GM21515 (cell line): ENCODE results near the gene R3HDM2.
"Not testable (repeated sequence)": the region's sequence is repeated elsewhere in the genome, so short reads cannot be mapped to it uniquely, and the experiment has no call there.

Source experiments
- ATAC-seq: cut with Tn5 transposase; IDR thresholded peaks from one replicate; pipeline ENCODE4 v1.9.1; 2021; ENCODE audit not compliant: unreplicated experiment

The R3HDM2 gene

DNA sequence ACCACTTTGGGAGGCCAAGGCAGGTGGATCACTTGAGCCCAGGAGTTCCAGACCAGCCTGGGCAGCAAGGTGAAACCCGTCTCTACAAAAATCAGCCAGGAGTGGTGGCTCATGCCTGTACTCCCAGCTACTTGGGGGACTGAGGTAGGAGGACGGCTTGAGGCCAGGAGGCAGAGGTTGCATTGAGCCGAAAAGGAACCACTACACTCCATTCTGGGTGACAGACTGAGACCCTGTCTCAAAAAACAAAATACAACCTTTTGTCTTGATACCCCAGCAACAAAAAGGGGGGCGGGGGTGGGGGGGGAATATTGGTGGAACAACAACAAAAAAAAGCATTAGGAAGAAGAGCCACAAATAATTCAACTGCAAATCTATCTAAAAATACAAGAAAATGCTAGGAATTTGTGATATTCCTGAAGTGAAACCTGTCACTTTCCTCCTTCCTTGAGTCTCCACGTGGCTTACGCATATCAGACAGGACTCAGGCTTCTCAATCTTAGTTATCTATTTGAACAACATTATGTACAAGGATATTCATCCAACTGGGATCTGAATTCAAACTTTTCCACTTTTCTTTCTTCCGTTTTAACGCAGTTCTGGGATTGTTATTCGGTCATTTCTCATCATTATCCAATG, 1.3 kb downstream of the R3HDM2 start:
- no peak for ATAC-seq

DNA sequence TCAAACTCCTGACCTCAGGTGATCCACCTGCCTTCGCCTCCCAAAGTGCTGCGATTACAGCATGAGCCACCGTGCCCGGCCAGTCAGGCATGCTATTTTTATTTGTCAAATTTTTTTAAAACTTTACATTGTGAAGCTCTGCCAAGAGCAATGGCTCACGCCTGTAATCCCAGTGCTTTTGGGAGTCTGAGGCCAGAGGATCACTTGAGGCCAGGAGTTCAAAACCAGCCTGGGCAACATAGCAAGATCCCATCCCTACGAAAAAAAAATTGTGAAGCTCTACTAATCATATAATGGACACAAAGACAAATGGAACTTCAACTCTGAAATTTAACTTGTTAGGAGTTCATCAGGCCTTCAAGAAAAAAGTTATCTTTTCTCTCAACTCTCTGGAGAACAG, 1.9 kb downstream of the R3HDM2 start:
- no peak for ATAC-seq

DNA sequence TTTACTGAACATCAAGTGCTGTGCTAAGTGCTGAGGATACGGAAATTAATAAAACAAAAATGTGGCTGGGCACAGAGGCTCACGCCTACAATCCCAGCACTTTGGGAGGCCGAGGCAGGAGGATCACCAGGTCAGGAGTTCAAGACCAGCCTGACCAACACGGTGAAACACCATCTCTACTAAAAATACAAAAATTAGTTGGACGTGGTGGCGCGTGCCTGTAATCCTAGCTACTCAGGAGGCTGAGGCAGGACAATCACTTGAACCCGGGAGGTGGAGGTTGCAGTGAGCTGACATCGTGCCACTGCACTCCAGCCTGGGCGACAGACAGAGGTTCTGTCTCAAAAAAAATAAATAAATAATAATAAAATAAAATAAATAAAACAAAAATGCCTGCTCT, 3.9 kb downstream of the R3HDM2 start:
- not testable (repeated sequence) for ATAC-seq

DNA sequence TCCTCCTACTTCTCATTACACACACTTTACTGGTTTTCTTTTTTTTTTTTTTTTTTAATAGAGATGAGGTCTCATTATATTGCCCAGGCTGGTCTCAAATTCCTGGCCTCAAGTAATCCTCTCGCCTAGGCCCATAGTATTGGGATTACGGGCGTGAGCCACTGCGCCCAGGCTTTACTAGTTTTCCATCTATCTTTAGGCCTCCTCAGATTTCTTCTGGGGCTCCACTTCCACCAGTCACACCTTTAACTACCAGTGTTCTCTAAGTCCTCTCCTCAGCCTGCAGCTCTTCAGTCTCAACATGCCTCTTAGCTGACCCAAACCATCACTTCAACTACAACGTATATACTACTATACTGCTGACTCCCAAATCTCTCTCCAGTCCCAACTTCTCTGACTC, 10.4 kb downstream of the R3HDM2 start:
- no peak for ATAC-seq

DNA sequence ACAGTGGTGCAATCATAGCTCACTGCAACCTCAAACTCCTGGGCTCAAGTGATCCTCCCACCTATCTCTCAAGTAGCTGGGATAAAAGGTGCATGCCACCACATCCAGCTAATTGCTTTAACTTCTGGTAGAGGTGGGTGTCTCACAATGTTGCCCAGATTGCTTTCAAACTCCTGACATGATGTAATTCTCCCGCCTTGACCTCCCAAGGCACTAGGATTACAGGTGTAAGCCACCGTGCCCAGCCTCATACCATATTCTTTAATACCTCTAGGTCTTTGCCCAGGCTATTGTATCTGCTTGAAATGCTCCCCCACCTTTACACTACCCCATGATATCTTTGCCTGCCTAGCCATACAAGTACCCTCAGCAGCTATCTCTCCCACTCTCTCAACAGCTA, 11.3 kb downstream of the R3HDM2 start:
- ATAC-seq = no peak

DNA sequence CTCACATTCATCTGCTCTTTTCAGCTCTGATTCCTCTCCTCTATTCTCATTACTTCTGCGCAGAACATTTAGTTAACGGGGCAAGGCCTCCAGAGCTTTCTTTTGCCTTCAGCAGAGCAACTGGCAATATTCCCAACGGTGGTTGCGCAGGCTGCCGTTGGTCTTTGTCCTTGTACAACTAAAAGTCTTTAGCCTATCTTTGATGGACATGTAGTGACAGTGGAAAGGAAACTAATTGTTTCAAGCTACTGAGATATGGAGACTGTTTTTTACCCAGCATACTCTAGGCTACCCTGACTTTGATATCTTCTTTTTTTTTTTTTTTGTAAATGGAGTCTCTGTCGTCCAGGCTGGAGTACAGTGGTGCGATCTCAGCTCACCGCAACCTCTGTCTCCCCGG, 12.6 kb downstream of the R3HDM2 start:
- no peak for ATAC-seq

DNA sequence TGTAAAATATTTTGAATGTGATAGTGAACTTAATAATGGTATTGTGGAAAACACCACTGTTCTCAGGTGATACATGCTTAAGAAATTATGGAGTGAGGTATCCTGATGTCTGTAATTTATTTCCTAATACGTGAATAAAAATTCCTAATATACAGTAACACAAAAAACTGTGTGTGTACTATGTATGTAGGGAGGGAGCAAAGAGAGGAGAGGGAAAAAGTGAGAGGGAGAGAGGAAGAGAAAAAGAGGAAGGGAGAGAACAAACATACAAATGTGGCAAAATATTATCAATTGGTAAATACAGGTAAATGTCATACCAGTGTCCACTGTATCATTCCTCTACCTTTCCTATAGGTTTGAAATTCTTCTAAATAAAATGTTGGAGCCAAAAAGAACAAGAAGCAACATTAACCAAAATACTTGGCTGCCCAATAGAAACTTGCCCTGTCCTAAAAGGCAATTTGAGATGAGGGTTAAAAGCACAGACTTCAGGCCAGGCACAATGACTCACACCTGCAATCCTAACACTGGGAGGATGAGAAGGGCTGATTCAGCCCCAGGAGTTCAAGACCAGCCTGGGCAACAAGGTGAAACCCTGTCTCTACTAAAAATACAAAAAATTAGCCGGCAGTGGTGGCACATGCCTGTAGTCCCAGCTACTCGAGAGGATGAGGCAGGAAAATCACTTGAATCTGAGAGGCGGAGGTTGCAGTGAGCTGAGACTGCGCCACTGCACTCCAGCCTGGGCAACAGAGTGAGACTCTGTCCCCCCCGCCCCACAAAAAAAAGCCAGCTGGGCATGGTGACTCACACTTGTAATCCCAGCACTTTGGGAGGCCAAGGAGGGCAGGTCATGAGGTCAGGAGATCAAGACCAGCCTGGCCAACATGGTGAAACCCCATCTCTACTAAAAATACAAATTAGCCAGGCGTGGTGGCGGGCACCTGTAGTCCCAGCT, 14.5 kb downstream of the R3HDM2 start:
- ATAC-seq = no peak

DNA sequence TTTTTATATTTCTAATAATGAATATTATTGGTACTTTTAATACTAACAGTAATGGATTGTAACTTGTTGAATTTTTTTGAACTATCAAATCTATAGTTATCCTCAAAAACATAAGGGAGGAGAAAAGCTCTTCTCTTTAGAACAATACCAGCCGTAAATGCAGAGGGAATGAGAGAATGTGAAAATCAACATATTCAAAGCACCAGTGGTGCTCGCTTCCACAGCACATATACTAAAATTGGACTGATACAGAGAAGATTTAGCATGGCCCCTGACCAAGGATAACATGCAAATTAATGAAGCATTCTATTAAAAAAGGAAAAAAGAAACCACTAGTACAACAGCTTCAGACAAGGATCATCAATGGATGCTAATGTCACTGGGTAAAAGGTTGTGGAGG, 15.8 kb downstream of the R3HDM2 start:
- ATAC-seq = no peak

DNA sequence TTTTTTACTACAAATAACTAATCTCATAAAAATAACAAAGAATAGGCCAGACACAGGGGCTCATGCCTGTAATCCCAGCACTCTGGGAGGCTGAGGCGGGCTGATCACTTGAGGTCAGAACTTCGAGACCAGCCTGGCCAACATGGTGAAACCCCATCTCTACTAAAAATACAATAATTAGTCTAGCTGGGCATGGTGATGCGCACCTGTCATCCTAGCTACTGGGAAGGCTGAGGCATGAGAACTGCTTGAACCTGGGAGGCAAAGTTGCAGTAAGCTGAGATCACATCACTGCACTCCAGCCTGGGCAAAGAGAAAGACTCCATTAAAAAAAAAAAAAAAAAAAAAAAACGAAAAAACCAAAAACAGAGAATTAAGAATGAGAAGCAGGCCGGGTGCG, 16.7 kb downstream of the R3HDM2 start:
- not testable (repeated sequence) for ATAC-seq

DNA sequence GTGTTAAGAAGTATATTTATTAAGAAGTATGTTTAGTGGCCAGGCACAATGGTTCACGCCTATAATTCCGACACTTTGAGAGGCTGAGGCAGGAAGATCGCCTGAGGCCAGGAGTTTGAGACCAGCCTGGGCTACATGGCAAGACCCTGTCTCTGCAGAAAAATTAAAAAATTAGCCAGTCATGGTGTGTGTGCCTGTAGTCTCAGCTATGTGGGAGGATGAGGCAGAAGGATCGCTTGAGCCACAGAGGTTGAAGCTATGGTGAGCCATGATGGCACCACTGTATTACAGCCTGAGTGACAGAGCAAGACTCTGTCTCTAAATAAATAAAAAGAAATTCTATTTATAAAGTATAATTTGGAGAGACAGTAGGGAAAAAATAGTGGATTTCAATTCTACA, 20.3 kb downstream of the R3HDM2 start:
- no peak for ATAC-seq

DNA sequence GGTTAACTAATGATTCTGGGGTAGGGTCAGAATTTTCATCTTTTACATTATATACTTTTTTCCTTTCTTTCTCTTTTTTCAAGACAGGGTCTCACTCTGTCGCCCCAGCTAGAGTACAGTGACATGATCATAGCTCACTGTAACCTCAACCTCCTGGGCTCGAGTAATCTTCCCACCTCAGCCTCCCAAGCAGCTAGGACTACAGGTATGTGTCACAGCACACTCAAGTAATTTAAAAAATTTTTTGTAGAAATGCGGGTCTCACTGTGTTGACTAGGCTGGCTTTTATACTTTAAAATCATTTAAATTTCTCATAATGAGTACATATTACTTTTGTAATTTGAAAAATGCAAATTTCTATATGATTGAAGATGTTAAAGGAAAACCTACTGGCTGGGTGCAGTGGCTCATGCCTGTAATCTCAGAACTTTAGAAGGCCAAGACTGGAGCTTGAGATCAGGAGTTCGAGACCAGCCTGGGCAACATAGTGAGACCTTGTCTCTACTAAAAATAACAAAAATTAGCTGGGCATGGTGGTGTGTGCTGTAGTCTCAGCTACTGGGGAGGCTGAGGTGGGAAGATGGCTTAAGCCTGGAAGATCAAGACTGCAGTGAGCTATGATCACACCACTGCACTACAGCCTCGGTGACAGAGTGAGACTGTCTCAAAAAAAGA, 25.7 kb downstream of the R3HDM2 start:
- ATAC-seq = no peak

DNA sequence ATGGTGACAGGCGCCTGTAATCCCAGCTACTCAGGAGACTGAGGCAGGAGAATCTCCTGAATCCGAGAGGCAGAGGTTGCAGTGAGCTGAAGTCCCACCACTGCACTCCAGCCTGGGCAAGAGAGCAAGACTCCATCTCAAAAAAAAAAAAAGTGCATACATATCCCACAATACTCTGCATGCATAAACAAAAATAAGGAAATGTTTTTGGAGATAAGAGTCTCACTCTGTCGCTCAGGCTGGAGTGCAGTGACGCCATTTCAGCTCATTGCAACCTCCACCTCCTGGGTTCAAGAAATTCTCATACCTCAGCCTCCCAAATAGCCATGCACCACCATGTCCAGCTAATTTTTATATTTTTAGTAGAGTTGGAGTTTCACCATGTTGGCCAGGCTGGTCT, 28.7 kb downstream of the R3HDM2 start:
- not testable (repeated sequence) for ATAC-seq

DNA sequence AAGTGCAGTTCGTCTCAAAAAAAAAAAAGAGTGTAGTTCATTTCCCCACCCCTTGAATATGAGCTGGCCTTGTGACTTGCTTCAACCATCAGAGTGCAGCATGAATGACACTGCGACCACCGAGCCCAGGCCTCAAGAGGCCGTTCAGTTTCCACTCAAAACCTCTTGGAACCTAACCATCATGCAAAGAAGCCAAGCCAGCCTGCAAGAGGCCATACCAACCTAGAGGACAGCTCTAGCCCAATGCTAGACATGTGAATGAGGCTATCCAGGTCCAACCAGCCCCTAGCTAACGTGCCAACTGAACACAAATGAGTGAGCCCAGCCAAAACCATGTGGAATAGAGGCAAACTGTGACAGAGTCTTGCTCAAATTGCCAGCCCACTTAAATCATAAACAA, 29.7 kb downstream of the R3HDM2 start:
- ATAC-seq = no peak

DNA sequence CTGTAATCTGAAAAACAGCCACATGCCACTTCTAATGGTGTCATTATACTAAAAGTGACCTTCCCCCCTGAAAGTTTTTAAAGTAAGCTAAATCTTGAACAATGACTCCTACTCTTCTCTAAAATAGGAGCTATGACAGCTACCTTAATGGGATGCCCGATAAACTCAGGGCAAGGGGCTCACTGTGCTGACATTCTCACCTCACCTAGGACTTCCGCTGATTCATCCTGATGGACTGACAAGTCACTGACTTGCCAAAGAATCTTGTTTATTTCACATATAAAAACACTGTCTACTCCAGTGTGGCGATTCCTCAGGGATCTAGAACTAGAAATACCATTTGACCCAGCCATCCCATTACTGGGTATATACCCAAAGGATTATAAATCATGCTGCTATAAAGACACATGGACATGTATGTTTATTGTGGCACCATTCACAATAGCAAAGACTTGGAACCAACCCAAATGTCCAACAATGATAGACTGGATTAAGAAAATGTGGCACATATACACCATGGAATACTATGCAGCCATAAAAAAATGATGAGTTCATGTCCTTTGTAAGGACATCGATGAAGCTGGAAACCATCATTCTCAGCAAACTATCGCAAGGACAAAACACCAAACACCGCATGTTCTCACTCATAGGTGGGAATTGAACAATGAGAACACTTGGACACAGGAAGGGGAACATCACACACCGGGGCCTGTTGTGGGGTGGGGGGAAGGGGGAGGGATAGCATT, 31.0 kb downstream of the R3HDM2 start:
- ATAC-seq = not testable (repeated sequence)

DNA sequence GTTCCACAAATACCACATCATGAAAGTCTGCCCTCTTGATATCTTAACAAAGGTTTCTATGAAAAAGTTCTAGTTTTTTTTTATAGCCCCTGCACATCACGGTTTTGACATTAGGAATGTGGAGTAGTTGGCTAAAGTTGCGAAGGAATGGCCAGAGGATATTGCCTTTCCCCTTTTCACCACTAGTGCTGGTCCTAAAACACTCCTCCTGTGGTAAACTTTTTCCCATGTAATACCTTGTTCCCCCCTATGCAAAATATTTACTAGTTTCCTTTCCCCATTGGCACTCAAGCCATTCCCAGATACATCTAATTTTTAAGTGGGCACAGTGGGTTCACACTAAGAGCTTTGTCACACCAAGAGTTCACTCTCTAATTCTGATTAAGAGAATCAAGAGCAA, 33.4 kb downstream of the R3HDM2 start:
- no peak for ATAC-seq

DNA sequence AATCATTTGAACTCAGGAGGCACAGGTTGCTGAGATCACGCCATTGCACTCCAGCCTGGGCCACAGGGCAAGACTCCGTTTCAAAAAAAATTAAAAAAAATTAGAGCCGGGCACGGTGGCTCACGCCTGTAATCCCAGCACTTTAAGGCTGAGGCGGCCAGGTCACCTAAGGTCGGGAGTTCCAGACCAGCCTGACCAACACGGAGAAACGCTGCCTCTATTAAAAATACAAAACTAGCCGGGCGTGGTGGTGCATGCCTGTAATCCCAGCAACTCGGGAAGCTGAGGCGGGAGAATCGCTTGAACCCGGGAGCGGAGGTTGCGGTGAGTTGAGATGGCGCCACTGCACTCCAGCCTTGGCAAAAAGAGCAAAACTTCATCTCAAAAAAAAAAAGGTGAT, 35.7 kb downstream of the R3HDM2 start:
- ATAC-seq = no peak

DNA sequence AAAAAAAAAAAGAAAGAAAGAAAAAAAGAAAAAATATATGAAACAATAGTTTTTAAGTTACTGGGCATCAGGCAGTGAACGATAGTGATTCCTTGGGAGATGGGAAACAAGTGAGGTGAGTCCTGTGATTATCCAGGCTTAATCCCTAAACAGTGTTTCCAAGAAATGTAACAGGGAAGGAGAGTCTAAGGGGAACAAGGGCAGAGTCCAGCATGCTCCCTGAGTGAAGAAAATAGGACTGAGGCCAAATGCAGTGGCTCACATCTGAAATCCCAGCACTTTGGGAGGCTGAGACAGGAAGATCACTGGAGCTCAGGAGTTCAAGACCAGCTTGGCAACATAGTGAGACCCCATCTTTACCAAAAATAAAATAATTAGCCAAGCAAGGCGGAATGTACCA, 40.7 kb downstream of the R3HDM2 start:
- no peak for ATAC-seq

DNA sequence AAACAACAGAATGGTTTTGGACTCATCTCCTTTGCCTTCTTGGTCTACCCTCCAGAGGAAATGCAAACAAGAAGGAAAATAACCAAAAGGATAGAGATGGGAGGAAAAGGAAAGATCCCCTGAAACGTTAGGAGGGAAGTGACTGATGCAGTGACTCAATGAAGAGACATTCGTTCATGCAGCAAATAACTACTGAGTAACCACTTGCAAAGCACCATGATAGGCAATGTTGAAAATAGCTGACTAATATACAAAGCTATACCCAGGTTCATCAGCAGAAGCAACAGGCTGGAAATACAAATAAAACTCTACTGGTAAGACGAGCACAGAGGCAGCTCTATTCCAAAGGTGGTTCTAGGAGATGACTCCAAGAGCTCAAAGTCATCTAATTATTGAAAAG, 41.8 kb downstream of the R3HDM2 start:
- no peak for ATAC-seq

DNA sequence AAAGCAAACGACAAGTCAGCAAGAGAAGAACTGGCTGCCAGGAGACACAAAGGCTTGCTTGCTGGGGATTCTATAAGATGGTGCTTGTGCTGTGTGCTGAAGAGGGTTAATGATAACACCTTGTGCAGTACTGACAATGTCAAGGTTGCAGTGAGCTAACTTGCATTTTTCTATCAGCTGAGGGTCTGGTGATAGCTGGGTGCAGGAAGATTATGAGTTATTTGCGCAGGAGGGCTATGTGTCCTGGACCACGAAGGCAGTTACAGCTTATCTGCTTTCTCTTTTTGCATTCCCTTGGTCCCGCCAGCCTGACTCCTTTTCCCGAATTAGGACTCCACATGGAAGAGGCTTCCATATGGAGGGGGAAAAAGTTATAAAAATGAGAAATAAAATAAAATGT, 42.4 kb downstream of the R3HDM2 start:
- no peak for ATAC-seq

DNA sequence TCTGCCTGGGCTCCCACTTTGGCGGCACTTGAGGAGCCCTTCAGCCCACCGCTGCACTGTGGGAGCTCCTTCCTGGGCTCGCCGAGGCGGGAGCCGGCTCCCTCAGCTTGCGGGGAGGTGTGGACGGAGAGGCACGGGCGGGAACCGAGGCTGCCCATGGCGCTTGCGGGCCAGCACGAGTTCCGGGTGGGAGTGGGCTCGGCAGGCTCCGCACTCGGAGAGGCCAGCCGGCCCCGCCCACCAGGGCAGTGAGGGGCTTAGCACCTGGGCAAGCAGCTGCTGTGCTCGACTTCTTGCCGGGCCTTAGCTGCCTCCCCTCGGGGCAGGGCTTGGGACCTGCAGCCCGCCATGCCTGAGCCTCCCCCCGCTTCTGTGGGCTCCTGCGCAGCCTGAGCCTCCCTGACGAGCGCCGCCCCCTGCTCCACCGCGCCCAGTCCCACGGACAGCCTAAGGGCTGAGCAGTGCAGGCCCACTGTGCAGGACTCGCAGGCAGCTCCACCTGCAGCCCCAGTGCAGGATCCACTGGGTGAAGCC, 44.6 kb downstream of the R3HDM2 start:
- ATAC-seq = no peak

DNA sequence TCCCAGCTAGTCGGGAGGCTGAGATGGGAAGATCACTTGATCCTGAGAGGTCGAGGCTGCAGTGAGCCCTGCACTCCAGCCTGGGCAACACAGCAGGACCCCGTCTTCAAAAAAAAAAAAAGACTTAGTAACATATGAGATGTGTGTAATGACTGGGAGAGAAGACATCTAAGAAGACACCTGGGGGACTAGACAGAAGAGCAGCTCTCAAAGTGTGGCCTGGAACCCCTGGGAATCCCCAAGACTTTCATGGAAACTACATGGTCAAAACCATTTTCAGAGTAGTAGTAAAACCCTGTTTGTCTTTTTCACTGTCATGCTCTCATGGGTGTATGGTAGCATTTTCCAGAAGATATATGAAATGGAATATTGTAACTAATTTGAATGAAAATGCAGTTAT, 45.3 kb downstream of the R3HDM2 start:
- no peak for ATAC-seq
